Measurements from ENCODE around the gene AKAP8L.

GRCh38 chr19:15381864-15382263 is 36.9 kb downstream of the AKAP8L start:
- TF ChIP-seq CTCF (IDR thresholded peaks at IDR 0.05) (no peak), EZH2 (IDR thresholded peaks at IDR 0.05; ENCODE audit: borderline replicate concordance, insufficient read depth, low read depth, low read length, poor library complexity, severe bottlenecking) (no peak)
